Posterior vena cava (tissue), 2 donors: ENCODE data around the gene ZNF362. TPM values are rescaled to one million over a fixed set of nuclear protein-coding genes. Genes with fewer than 3 reads are reported as not detected.

ENCODE experiments used
- DNase-seq: peaks from one replicate; pipeline ENCODE4 v3.0.0-alpha.2; 2020; ENCODE audit warnings: low spot score
- intact Hi-C, 2 donors: fragments of 100-400 bp; cut with DNase I; formaldehyde crosslinking; loops; one replicate each; pipeline versions ENCODE4 v1.14.1 to v1.14.2; 2022 to 2023
- total RNA-seq, 2 donors: library from RNA; stranded (reverse); fragmentation: NEBNext Ultra II Directional; extraction: Animal tissue kit (Norgen Biotek cat#: 25700); gene quantifications; one replicate each; pipeline ENCODE4 v1.2.1, GENCODE V29; 2021
- donor health status: DM: yes; HTN: yes; CAD: no.
- donor health status: DM: yes; HTN: yes; CAD: no.

ZNF362 gene
- total RNA-seq, 2 donors from 2014 or later: 25.8 to 37.0 TPM

GRCh38 chr1:33263890-33264504 lies 7.7 kb downstream of the ZNF362 start:
- intact Hi-C loops: loop anchor here in 1 of 2 donors (1.0 kb wide), 1 partner anchor 29 kb away; no protein-coding TSS in a partner anchor
- no peak for DNase-seq

DNA sequence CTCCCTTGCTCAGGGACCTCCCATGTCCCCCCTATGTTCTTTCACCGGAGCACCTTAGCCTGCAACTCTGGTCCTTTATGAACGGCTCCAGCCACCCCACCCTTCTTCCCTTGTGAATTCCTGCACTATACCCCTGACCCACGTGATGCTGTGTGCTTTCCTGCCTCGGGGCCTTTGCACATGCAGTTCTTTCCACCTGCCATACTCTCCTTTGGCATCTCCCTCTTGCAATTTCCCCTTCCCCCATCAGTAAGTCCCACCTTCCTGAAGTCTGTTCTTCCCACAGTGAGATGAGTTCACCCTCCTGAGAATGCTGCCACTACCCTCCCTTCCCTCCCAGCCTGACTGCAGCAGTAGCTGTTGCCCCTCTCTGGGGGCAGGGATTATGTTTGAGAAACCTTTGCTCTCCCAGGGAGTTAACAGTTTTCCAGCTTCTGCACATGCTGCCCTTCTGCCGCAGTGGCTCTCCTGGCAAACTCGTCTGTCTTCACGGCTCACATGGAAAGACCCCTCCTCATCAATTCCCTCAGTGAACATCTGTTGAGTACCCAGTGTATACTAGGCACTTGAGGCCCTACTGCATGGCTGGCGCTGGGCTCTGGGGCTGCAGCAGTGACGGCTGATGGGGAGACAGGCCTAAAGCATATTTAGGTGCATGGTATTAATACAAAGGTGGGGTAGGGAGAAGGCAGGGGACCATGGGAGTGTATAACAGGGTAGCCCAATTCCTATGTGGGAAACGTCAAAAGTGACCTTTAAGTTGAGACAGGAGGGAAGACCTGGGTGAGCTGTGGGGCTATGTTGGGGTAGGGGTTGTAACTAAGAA lies 9.7 kb downstream of the ZNF362 start:
- intact Hi-C loops: no loop called here
- no peak for DNase-seq

GRCh38 chr1:33266766-33267165 lies 10.5 kb downstream of the ZNF362 start:
- intact Hi-C loops: no loop called here
- DNase-seq: no peak

DNA sequence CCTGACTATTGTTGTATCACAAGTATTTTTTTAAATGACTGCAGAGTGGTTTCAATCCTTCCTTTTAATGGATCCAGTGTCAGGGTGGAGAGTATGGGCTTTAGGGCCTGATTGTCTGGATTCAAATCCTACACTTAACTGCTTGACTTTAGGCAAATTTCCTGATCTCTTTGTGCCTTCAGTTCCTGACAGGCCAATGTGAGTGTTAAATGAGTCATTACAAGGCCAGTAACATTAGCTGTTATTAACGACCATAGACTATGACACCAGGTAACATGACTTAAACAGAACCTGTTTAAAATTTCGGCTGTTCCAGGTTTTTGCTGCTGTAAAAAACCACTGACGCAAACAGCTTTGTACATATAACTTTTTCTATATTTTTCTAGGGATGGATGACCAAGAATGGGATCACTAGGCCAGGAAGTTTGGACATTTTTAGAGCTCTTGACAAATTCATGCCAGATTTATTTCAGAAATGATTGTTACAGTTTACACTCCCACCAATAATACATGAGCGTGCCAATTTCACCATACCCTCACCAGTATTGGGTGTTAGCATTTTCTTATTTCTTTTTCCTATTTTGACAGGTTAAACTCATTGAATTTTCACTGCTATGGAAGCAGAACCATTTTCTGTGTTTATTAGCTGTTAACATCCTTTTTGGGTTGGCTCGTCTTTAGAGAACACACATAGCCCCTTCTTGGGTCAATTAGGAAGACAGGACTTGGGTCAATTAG lies 11.3 kb downstream of the ZNF362 start:
- intact Hi-C loops: no loop called here
- no peak for DNase-seq

- intact Hi-C loops: no loop called here
- no peak for DNase-seq
These were observed 12.2 kb downstream of the ZNF362 start for GRCh38 chr1:33268457-33268856.

GRCh38 chr1:33268927-33269610 lies 12.8 kb downstream of the ZNF362 start:
- intact Hi-C loops: no loop called here
- DNase-seq: no peak

- intact Hi-C loops: loop anchor here in 1 of 2 donors (5.0 kb wide), 1 partner anchor 763 kb away; no protein-coding TSS in a partner anchor
- DNase-seq: no peak
These were observed 13.3 kb downstream of the ZNF362 start for GRCh38 chr1:33269621-33270020.

DNA sequence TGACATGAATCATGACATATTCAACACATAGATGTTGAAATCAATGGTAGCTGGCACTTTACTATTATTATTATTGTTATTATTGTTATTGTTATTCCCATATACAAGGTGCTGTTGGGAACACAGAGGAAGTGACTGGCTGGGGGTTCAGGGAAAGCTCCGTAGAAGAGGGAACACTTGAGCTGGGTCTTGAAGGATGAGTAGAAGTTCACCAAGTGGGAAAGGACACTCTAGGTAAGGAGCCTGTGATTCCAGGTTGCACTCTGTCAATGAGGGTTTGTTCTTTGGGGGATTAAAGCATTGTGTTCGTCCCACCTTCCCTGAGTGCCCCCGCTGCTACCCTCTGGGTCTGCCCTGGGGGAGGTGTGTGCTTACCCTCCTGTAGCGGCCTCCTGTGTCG lies 14.1 kb downstream of the ZNF362 start:
- no peak for DNase-seq
- intact Hi-C loops: loop anchor here in 1 of 2 donors (5.0 kb wide), 1 partner anchor 762 kb away; no protein-coding TSS in a partner anchor

- no peak for DNase-seq
- intact Hi-C loops: loop anchor here in 1 of 2 donors (5.0 kb wide), 1 partner anchor 761 kb away; no protein-coding TSS in a partner anchor
These were observed 14.6 kb downstream of the ZNF362 start for GRCh38 chr1:33270808-33271465.

DNA sequence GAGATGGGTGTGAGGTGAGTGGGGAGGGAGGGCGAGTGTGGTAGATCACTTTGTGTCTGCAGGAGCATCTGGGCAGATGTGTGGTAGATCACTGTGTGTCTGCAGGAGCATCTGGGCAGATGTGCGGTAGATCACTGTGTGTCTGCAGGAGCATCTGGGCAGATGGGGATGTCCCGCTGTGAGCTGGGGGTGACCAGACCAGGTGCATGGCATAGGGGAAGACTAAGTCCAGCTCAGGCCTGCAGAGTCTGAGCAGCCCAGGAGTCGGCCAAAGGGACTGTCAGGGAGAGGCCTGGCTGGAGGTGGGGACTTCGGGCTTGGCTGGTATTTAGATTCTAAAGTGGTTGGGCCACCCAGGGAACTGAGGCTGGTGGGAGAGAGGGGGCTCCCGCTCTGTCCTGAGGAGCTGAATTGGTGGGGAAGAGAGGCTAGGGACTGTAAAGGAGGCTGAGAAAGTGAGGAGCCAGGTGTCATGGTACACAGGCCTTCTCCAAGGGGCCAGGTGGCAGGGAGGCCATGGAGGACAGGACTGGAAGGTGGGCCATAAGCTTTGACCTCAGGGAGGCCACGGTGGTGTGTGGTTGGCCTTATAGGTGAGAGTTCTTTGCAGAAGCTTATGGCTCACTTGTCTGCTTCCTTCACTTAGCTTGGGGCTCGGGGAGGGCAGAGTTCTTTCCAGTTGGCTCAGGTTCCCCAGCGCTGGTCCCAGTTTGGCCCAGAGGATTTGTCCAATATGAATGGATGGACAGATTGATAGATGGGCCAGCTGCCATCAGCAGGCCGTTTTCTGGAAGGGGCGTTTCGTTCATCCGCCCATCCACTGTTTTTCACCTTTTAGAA lies 15.6 kb downstream of the ZNF362 start:
- no peak for DNase-seq
- intact Hi-C loops: loop anchor here in 1 of 2 donors (5.0 kb wide), 1 partner anchor 760 kb away; no protein-coding TSS in a partner anchor

DNA sequence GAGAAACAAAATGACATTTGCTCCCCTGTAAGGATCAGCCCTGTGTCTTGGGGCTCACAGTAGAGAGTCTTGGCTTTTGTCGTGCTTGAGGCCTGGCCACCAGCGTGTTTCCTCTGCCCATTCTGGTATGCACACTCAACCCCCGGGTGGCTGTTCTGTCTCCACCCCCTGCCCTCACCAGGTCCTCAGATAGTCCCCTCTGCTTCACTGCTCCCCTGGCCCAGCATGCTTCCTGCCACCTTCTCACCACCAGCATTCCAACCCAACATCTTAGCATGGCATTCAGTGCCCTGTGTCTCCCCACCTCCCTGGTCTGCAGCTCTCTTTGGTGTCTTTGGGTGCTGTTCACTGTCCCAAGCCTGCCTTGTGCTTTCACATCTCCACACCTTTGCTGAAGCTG lies 16.2 kb downstream of the ZNF362 start:
- intact Hi-C loops: loop anchor here in 1 of 2 donors (5.0 kb wide), 1 partner anchor 760 kb away; no protein-coding TSS in a partner anchor
- DNase-seq: no peak

GRCh38 chr1:33272930-33273329 lies 16.6 kb downstream of the ZNF362 start:
- intact Hi-C loops: loop anchor here in 1 of 2 donors (5.0 kb wide), 1 partner anchor 759 kb away; no protein-coding TSS in a partner anchor
- no peak for DNase-seq

DNA sequence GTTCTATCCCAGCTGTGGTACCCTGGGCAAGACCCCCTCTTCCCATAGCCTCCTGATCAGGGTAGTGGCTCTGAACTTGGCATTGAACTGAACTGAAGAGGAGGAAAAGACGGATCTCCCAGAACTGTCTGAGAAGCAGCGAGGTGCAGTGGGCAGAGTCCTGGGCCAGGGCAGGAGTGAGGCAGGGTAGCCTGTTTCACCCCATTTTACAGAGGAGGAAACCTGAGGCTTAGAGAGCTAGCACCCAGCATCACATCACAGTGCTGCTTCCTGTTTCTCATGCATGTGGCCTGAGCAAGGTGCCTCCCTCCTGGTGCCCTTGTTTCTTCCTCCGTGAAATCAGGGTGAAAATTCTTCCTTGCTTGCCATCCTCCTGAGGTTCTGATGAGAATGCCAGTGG lies 17.1 kb downstream of the ZNF362 start:
- intact Hi-C loops: loop anchor here in 1 of 2 donors (5.0 kb wide), 1 partner anchor 759 kb away; no protein-coding TSS in a partner anchor
- no peak for DNase-seq

- DNase-seq: no peak
- intact Hi-C loops: loop anchor here in 1 of 2 donors (5.0 kb wide), 1 partner anchor 758 kb away; no protein-coding TSS in a partner anchor
These were observed 17.7 kb downstream of the ZNF362 start for GRCh38 chr1:33273961-33274371.

DNA sequence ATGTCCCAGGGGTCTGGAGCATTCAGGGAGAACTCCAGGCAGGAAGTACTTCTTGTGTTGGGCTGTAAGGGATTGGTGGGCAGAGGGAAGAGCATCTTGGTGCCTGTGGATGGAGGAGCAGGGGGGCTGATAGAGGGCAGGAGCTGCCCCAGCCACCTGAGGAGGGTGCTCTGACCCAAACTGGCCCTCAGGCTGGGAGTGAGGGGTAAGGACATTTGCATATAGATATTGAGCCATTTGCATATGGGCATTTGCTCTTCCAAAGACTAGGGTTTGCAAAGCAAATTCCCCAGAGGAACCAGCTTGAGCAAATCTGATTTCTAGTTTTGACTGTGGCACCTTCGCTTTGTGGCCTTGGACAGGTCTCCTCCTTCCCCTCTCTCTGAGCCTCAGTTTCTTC lies 18.2 kb downstream of the ZNF362 start:
- DNase-seq: no peak
- intact Hi-C loops: loop anchor here in 1 of 2 donors (5.0 kb wide), 1 partner anchor 758 kb away; no protein-coding TSS in a partner anchor

DNA sequence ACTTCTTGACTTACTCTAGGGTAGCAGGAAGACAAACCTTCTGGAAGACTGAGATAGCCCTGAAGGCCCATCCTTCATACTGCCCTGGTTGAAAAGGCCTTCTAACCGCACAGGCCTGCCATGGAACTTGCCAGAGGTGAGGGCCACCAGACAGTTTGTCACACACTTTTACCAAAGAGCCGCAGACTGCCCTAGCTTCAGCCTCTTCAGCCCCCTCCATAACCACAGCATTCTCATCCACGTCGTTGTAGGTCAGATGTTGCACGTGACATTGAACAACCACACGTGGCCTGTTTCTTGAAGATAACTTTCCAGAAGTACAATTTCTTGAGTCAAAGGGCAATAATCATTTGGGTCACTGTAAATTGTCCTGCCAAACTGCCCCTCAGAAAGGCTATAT lies 18.9 kb downstream of the ZNF362 start:
- DNase-seq: no peak
- intact Hi-C loops: no loop called here
